Measurements from ENCODE around the gene TRIM59. TPM values are rescaled to one million over a fixed set of nuclear protein-coding genes. Genes with fewer than 3 reads are reported as not detected.

Gene TRIM59
- total and polyA plus RNA-seq, 9 of the 15 experiments (the other 6 are each of a cell fraction or from before 2014, with no cell fraction given), result 16.8 to 101 (median 34.8) TPM

- WGBS (ENCODE audit: insufficient coverage, low coverage, missing lambda C conversion rate), result 83% methylated on average over 1 of the region's 1 CpG
- no peak for FAIRE-seq
- no peaks in the 10 kb centered on the region for H3K9me3 ChIP-seq (replicated peaks; ENCODE audit: control insufficient read depth, insufficient read depth, low read depth, low read length)
- no peaks in the 10 kb centered on the region for H3K27me3 ChIP-seq (ENCODE audit: control insufficient read depth in 2 of 2, insufficient read depth in 2 of 2, low read length in 2 of 2)
- CTCF ChIA-PET (ENCODE audit: low intra/inter-chr PET ratio), result no interaction called here
- H3K79me2 ChIP-seq (ENCODE audit: control insufficient read depth, insufficient read depth, low read length), result peaks cover 84% of the 10 kb centered on the region
- intact Hi-C loops (cut with micrococcal nuclease), result no loop called here
- no peak overlapping the region for H3K4me3 ChIP-seq
- no peak overlapping the region for H3K27ac ChIP-seq (ENCODE audit: extremely low read depth, low read depth, low read length)
- TF ChIP-seq POLR2A (conservative IDR thresholded peaks at IDR 0.05) (peak; percentile 50; the same call in 1 of the 2 replicates), SUPT5H (IDR thresholded peaks at IDR 0.05) (peak; percentile 20; the same call in 1 of the 2 replicates), MYNN (IDR thresholded peaks at IDR 0.05) (peak; percentile 24; the same call in 1 of the 2 replicates), MYNN (CRISPR knock-in tag; IDR thresholded peaks at IDR 0.05) (no peak), PCBP2 (IDR thresholded peaks at IDR 0.05; ENCODE audit: low read depth, low read length, poor library complexity, severe bottlenecking) (no peak), POLR2AphosphoS2 (IDR thresholded peaks at IDR 0.05; ENCODE audit: low read length) (peak; percentile 74; the same call in 1 of the 2 replicates), POLR2H (tag; IDR thresholded peaks at IDR 0.05; ENCODE audit: low read depth) (peak; percentile 33; the same call in 1 of the 2 replicates), KHSRP (IDR thresholded peaks at IDR 0.05) (no peak)
- H3K36me3 ChIP-seq (ENCODE audit: control insufficient read depth, insufficient read depth, low read length), result peaks cover 95% of the 10 kb centered on the region
- peak; percentile 31 for ATAC-seq
- POLR2A ChIA-PET, result interaction anchor here (0.7 to 3.8 kb wide), 8 partner anchors 9 to 203 kb away, joined by 3 to 38 read pairs (median 6); partner anchors contain the start of gene TRIM59
- DNase-seq (ENCODE audit: extremely low read depth in 1 of 4, low spot score in 3 of 4), result no peak
- 0 out of 2 replicates have a peak, but pooled peaks cover 4% of the 10 kb centered on the region for H4K20me1 ChIP-seq (replicated peaks; ENCODE audit: control insufficient read depth, insufficient read depth, low read length)
- H2AFZ ChIP-seq (ENCODE audit: low read depth, low read length), result no peak overlapping the region
- H3K9ac ChIP-seq (ENCODE audit: insufficient read depth in 1 of 2, low read depth in 2 of 2, low read length in 2 of 2), result no peak overlapping the region
- H3K4me2 ChIP-seq (ENCODE audit: insufficient read depth, low read length), result no peak overlapping the region
- no TSS peak for BruUV-seq (replicated peaks)
- H3K9me1 ChIP-seq (ENCODE audit: control insufficient read depth, insufficient read depth, low read length), result no peaks in the 10 kb centered on the region
- in situ Hi-C loops (cut with MboI), result no loop called here
- H3K4me1 ChIP-seq (replicated peaks in 1 of 2; ENCODE audit: control insufficient read depth in 2 of 2, insufficient read depth in 2 of 2, low read length in 2 of 2), result peaks cover 2 to 3% of the 10 kb centered on the region in 2 experiments; a peak in 3 of 5 replicates
These were observed 13.8 kb downstream of the TRIM59 start for GRCh38 chr3:160435747-160436146.
